GM12878 (cell line): Measurements from ENCODE around the gene ADAM23. TPM values are rescaled to one million over a fixed set of nuclear protein-coding genes. Genes with fewer than 3 reads are reported as not detected.
A peak's percentile ranks its signal among the peaks of the same experiment; 100 is the strongest.

Experiments used
- ATAC-seq: fragments of 200-7000 bp; cut with Tn5 transposase; 3 replicates; pipeline ENCODE4 v1.9.1; 2020; ENCODE audit warnings: mild to moderate bottlenecking, moderate library complexity
- BruUV-seq: library from RNA; stranded (reverse); fragments of 400-500 nt; replicated peaks from 2 replicates; lab custom pipeline; 2021; lab: Mats Ljungman, UMichigan
- CTCF ChIA-PET: fragments of 300-600 bp; sonication (Branson Sonifier 250); formaldehyde crosslinking; extraction: SDS; loops from one replicate; lab custom pipeline; 2021; ENCODE audit warnings: inconsistent platforms; lab: Yijun Ruan, JAX
- POLR2A ChIA-PET: fragments of 350-600 bp; formaldehyde crosslinking; extraction: SDS; loops from one replicate; lab custom pipeline; 2021; ENCODE audit warnings: inconsistent platforms; lab: Charles Lee
- RAD21 ChIA-PET: fragments of 300-600 bp; sonication (Branson Sonifier 250); formaldehyde crosslinking; loops from one replicate; lab custom pipeline; 2023; ENCODE audit warnings: antibody characterized with exemption; ENCODE audit not compliant: unreplicated experiment; lab: Charles Lee
- SMC1A ChIA-PET: fragments of 300-600 bp; sonication (Branson Sonifier 250); formaldehyde crosslinking; loops from one replicate; lab custom pipeline; 2023; ENCODE audit not compliant: unreplicated experiment, uncharacterized antibody; lab: Charles Lee
- DNase-seq: peaks from one replicate; pipeline ENCODE4 v3.0.0-alpha.2; 2011; ENCODE audit warnings: low read depth, low spot score
- FAIRE-seq: peaks from 3 replicates; lab custom pipeline; 2011; peaks lifted over from hg19 to GRCh38; lab: Jason Lieb, UNC
- H2AFZ ChIP-seq: 2 replicates; pipeline ENCODE4 v1.6.0; 2011; ENCODE audit warnings: low read depth, low read length, control low read depth; ENCODE audit not compliant: control insufficient read depth
- H3K27ac ChIP-seq: 2 replicates; pipeline ENCODE4 v1.5.1; 2011; ENCODE audit warnings: control low read depth; ENCODE audit not compliant: control insufficient read depth, insufficient read depth
- H3K27me3 ChIP-seq, 2 experiments: replicated peaks in 1 of 2; 2 replicates each; pipeline versions ENCODE4 v1.6.0 to v1.6.1; 2011; ENCODE audit warnings: low read length in 1 of 2; ENCODE audit not compliant: control insufficient read depth in 2 of 2, insufficient read depth in 2 of 2
- H3K36me3 ChIP-seq, 2 experiments: 2 replicates each; pipeline ENCODE4 v1.5.1; 2011; ENCODE audit warnings: low read length in 1 of 2; ENCODE audit not compliant: control insufficient read depth in 2 of 2, insufficient read depth in 2 of 2
- H3K4me1 ChIP-seq: 2 replicates; pipeline ENCODE4 v1.6.1; 2011; ENCODE audit warnings: mild to moderate bottlenecking, low read length, moderate library complexity, mixed read lengths; ENCODE audit not compliant: control insufficient read depth, insufficient read depth
- H3K4me2 ChIP-seq: 2 replicates; pipeline ENCODE4 v1.6.0; 2011; ENCODE audit warnings: control low read depth; ENCODE audit not compliant: control insufficient read depth, insufficient read depth
- H3K4me3 ChIP-seq: fragments of 200-600 bp; sonication (generic); 2 replicates; pipeline ENCODE4 v1.5.1; 2016
- H3K79me2 ChIP-seq: 2 replicates; pipeline ENCODE4 v1.6.0; 2011; ENCODE audit warnings: low read length; ENCODE audit not compliant: control insufficient read depth, insufficient read depth
- H3K9ac ChIP-seq: 2 replicates; pipeline ENCODE4 v1.8.0; 2011; ENCODE audit warnings: low read length, control low read depth, mixed read lengths; ENCODE audit not compliant: control insufficient read depth, insufficient read depth
- H3K9me3 ChIP-seq: replicated peaks from 3 replicates; pipeline ENCODE4 v1.5.1; 2011; ENCODE audit warnings: mild to moderate bottlenecking, low read length; ENCODE audit not compliant: control insufficient read depth, insufficient read depth
- H4K20me1 ChIP-seq: 2 replicates; pipeline ENCODE4 v1.6.0; 2011; ENCODE audit not compliant: control insufficient read depth, insufficient read depth
- BMI1 ChIP-seq: fragments of 450-650 bp; IDR thresholded peaks from 2 replicates; pipeline ENCODE4 v1.6.1; 2016; ENCODE audit warnings: mild to moderate bottlenecking, moderate library complexity, borderline replicate concordance
- CBX5 ChIP-seq: sonication (generic); IDR thresholded peaks from 2 replicates; pipeline ENCODE4 v1.6.1; 2016; ENCODE audit warnings: low read depth, moderate library complexity, mild to moderate bottlenecking, inconsistent platforms
- EP300 ChIP-seq, 2 experiments: fragments of 150-350 bp in 1 of 2; IDR thresholded peaks; 2 replicates each; pipeline ENCODE4 v1.6.1; 2011 to 2012; ENCODE audit warnings: low read depth in 2 of 2, low read length in 2 of 2, borderline replicate concordance in 1 of 2, improper control_type of control experiment in 1 of 2, inconsistent platforms in 1 of 2; ENCODE audit not compliant: control insufficient read depth in 1 of 2
- GABPA ChIP-seq: IDR thresholded peaks from 2 replicates; pipeline ENCODE4 v1.6.1; 2014; ENCODE audit warnings: antibody characterized with exemption, low read depth, mild to moderate bottlenecking, inconsistent platforms
- NR2C2 ChIP-seq: IDR thresholded peaks from 2 replicates; pipeline ENCODE4 v1.6.1; 2011; ENCODE audit warnings: borderline replicate concordance, low read depth; ENCODE audit not compliant: control insufficient read depth, insufficient read length
- PAX8 ChIP-seq: fragments of 450-650 bp; IDR thresholded peaks from 2 replicates; pipeline ENCODE4 v1.6.1; 2017; ENCODE audit warnings: mild to moderate bottlenecking, moderate library complexity
- RUNX3 ChIP-seq: IDR thresholded peaks from 2 replicates; pipeline ENCODE4 v1.6.1; 2012; ENCODE audit warnings: low read length, inconsistent platforms
- SMARCA5 ChIP-seq: fragments of 450-650 bp; IDR thresholded peaks from 2 replicates; pipeline ENCODE4 v1.6.1; 2017; ENCODE audit warnings: mild to moderate bottlenecking
- SREBF2 ChIP-seq: IDR thresholded peaks from 2 replicates; pipeline ENCODE4 v1.6.1; 2012; ENCODE audit warnings: mild to moderate bottlenecking, low read length
- YY1 ChIP-seq: IDR thresholded peaks from 2 replicates; pipeline ENCODE4 v1.6.1; 2011; ENCODE audit warnings: low read depth, mild to moderate bottlenecking, low read length
- ZNF217 ChIP-seq: fragments of 450-650 bp; IDR thresholded peaks from 2 replicates; pipeline ENCODE4 v1.6.1; 2017; ENCODE audit warnings: antibody characterized with exemption, mild to moderate bottlenecking
- WGBS: methylation state at CpG from one replicate; pipeline ENCODE4 v1.1.6; 2016; ENCODE audit warnings: low lambda C conversion rate; ENCODE audit not compliant: insufficient replicate concordance, insufficient coverage; ENCODE audit errors: missing lambda C conversion rate; 5-methylcytosine and 5-hydroxymethylcytosine counted together
- in situ Hi-C: fragments of 300-500 bp; cut with MboI; formaldehyde crosslinking; loops from 9 replicates; pipeline ENCODE4 v1.14.3; 2018; ENCODE audit warnings: mixed read lengths
- intact Hi-C: fragments of 100-400 bp; cut with micrococcal nuclease; formaldehyde crosslinking; loops from one replicate; pipeline ENCODE4 v1.14.2; 2022; ENCODE audit not compliant: unreplicated experiment
- polyA plus RNA-seq, 11 experiments: library from polyadenylated mRNA; depleted of rRNA in 4 of 11; unstranded in 6 of 11; stranded (reverse) in 5 of 11; fragments of >200 nt; fragmentation: Nextera tagmentation in 4 of 11; fragmentation: Illumina TruSeq in 1 of 11; extraction: Ambion mirVana in 4 of 11; extraction: Trizol in 1 of 11; gene quantifications; 1 replicate in 1 of 11; 2 replicates in 10 of 11; pipeline versions ENCODE4 v1.2.1 to v1.2.3, GENCODE V29; 2011 to 2016; ENCODE audit warnings: inconsistent platforms in 2 of 11, missing spikeins in 2 of 11, low read depth in 1 of 11
- total RNA-seq, 4 experiments: library from RNA; depleted of rRNA in 3 of 4; stranded (reverse); fragments of >200 nt in 3 of 4; fragmentation: Illumina TruSeq in 1 of 4; extraction: Trizol in 1 of 4; gene quantifications; 2 replicates each; pipeline versions ENCODE4 v1.2.1 to v1.2.3, GENCODE V29; 2013 to 2021
- TF ChIP-seq, protein P1 (sequence below): fragments of 450-650 bp; formaldehyde crosslinking; IDR thresholded peaks from 2 replicates; pipeline ENCODE4 v1.4.0; 2020; ENCODE audit warnings: mild to moderate bottlenecking, moderate library complexity
- TF ChIP-seq, protein P2 (sequence below): fragments of 450-650 bp; IDR thresholded peaks from 2 replicates; pipeline ENCODE4 v1.6.1; 2018; ENCODE audit warnings: borderline replicate concordance, mild to moderate bottlenecking; ENCODE audit not compliant: partially characterized antibody
- TF ChIP-seq, protein P3 (sequence below): fragments of 450-650 bp; IDR thresholded peaks from 2 replicates; pipeline ENCODE4 v1.6.1; 2017; ENCODE audit warnings: low read depth, mild to moderate bottlenecking, moderate library complexity

Gene ADAM23
- total and polyA plus RNA-seq, 10 of the 15 experiments (the other 5 are each of a cell fraction or from before 2014, with no cell fraction given): 5.7 to 41.8 (median 15.6) TPM

DNA sequence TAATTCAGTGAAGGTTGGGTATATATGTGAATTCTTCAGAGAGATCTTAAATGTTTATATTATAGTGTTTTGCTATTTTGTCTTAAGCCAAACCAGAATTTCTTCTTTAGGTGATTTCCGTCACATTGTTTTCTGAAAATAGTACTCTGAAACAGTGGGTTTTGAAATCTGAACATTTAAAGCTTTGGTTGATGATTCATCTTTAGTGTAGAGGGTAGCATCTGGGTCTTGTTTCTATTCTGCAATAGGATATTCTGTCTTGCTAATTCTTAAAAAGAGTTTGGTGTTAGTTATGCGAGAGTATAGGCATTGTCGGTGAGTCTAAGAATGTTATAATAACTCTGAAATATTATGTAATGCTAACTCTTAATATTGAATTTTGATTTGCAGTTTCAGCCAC is 129.4 kb downstream of the ADAM23 start:
- RAD21 ChIA-PET: interaction anchor here (2.7 kb wide), 1 partner anchor 11 kb away, joined by 11 read pairs; no protein-coding TSS in a partner anchor
- peak; percentile 77 for ATAC-seq
- no peak for TF ChIP-seq CBX5
- TF ChIP-seq BMI1: no peak
- no peak for TF ChIP-seq YY1
- no peak for TF ChIP-seq GABPA
- TF ChIP-seq SREBF2: no peak
- TF ChIP-seq EP300 (IDR thresholded peaks at IDR 0.05; ENCODE audit: borderline replicate concordance in 1 of 2, control insufficient read depth in 1 of 2, low read depth in 2 of 2, low read length in 2 of 2): 0 out of 4 replicates have a peak, but pooled peaks of 1 of the 2 experiments have one; percentile 13
- TF ChIP-seq, protein P1, sequence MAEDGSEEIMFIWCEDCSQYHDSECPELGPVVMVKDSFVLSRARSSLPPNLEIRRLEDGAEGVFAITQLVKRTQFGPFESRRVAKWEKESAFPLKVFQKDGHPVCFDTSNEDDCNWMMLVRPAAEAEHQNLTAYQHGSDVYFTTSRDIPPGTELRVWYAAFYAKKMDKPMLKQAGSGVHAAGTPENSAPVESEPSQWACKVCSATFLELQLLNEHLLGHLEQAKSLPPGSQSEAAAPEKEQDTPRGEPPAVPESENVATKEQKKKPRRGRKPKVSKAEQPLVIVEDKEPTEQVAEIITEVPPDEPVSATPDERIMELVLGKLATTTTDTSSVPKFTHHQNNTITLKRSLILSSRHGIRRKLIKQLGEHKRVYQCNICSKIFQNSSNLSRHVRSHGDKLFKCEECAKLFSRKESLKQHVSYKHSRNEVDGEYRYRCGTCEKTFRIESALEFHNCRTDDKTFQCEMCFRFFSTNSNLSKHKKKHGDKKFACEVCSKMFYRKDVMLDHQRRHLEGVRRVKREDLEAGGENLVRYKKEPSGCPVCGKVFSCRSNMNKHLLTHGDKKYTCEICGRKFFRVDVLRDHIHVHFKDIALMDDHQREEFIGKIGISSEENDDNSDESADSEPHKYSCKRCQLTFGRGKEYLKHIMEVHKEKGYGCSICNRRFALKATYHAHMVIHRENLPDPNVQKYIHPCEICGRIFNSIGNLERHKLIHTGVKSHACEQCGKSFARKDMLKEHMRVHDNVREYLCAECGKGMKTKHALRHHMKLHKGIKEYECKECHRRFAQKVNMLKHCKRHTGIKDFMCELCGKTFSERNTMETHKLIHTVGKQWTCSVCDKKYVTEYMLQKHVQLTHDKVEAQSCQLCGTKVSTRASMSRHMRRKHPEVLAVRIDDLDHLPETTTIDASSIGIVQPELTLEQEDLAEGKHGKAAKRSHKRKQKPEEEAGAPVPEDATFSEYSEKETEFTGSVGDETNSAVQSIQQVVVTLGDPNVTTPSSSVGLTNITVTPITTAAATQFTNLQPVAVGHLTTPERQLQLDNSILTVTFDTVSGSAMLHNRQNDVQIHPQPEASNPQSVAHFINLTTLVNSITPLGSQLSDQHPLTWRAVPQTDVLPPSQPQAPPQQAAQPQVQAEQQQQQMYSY (CRISPR knock-in tag): no peak
- no peak for TF ChIP-seq NR2C2
- TF ChIP-seq, protein P2, sequence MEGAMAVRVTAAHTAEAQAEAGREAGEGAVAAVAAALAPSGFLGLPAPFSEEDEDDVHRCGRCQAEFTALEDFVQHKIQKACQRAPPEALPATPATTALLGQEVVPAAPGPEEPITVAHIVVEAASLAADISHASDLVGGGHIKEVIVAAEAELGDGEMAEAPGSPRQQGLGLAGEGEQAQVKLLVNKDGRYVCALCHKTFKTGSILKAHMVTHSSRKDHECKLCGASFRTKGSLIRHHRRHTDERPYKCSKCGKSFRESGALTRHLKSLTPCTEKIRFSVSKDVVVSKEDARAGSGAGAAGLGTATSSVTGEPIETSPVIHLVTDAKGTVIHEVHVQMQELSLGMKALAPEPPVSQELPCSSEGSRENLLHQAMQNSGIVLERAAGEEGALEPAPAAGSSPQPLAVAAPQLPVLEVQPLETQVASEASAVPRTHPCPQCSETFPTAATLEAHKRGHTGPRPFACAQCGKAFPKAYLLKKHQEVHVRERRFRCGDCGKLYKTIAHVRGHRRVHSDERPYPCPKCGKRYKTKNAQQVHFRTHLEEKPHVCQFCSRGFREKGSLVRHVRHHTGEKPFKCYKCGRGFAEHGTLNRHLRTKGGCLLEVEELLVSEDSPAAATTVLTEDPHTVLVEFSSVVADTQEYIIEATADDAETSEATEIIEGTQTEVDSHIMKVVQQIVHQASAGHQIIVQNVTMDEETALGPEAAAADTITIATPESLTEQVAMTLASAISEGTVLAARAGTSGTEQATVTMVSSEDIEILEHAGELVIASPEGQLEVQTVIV: no peak
- TF ChIP-seq SMARCA5: no peak
- TF ChIP-seq ZNF217: no peak
- peak; percentile 4; the same call in 1 of the 2 replicates for TF ChIP-seq RUNX3
- no peak for TF ChIP-seq PAX8
- TF ChIP-seq, protein P3, sequence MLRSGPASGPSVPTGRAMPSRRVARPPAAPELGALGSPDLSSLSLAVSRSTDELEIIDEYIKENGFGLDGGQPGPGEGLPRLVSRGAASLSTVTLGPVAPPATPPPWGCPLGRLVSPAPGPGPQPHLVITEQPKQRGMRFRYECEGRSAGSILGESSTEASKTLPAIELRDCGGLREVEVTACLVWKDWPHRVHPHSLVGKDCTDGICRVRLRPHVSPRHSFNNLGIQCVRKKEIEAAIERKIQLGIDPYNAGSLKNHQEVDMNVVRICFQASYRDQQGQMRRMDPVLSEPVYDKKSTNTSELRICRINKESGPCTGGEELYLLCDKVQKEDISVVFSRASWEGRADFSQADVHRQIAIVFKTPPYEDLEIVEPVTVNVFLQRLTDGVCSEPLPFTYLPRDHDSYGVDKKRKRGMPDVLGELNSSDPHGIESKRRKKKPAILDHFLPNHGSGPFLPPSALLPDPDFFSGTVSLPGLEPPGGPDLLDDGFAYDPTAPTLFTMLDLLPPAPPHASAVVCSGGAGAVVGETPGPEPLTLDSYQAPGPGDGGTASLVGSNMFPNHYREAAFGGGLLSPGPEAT: peak; percentile 46; the same call in 1 of the 2 replicates

More for the DNA sequence above, 129.4 kb downstream of the ADAM23 start:
- H3K36me3 ChIP-seq: no peaks in the 10 kb centered on the region
- H2AFZ ChIP-seq: no peak overlapping the region
- H4K20me1 ChIP-seq: no peaks in the 10 kb centered on the region
- no peak overlapping the region for H3K9ac ChIP-seq
- DNase-seq (no peak), FAIRE-seq (no peak)
- no peak overlapping the region for H3K4me3 ChIP-seq
- H3K27ac ChIP-seq: no peak overlapping the region
- BruUV-seq: no TSS peak
- H3K9me3 ChIP-seq: no peaks in the 10 kb centered on the region
- ChIA-PET CTCF (interaction anchor here (0.7 kb wide), 1 partner anchor 13 kb away, joined by 3 read pairs; no protein-coding TSS in a partner anchor), POLR2A (no interaction called here), SMC1A (interaction anchor here (2.1 to 2.9 kb wide), 2 partner anchors 11 to 14 kb away, joined by 5 to 20 read pairs; no protein-coding TSS in a partner anchor)
- H3K27me3 ChIP-seq: no peaks in the 10 kb centered on the region
- no peaks in the 10 kb centered on the region for H3K4me1 ChIP-seq
- intact Hi-C loops (no loop called here), in situ Hi-C loops (no loop called here)
- H3K79me2 ChIP-seq: no peaks in the 10 kb centered on the region
- H3K4me2 ChIP-seq: no peak overlapping the region
- WGBS: 77% methylated on average over 3 of the region's 3 CpGs
